Measurements from ENCODE around the gene HCN2. TPM values are rescaled to one million over a fixed set of nuclear protein-coding genes. Genes with fewer than 3 reads are reported as not detected.

HCN2 gene
- total and polyA plus RNA-seq, 9 of the 15 experiments (the other 6 are each of a cell fraction or from before 2014, with no cell fraction given), result 0.29 to 4.2 (median 0.82) TPM; not detected in 2

DNA sequence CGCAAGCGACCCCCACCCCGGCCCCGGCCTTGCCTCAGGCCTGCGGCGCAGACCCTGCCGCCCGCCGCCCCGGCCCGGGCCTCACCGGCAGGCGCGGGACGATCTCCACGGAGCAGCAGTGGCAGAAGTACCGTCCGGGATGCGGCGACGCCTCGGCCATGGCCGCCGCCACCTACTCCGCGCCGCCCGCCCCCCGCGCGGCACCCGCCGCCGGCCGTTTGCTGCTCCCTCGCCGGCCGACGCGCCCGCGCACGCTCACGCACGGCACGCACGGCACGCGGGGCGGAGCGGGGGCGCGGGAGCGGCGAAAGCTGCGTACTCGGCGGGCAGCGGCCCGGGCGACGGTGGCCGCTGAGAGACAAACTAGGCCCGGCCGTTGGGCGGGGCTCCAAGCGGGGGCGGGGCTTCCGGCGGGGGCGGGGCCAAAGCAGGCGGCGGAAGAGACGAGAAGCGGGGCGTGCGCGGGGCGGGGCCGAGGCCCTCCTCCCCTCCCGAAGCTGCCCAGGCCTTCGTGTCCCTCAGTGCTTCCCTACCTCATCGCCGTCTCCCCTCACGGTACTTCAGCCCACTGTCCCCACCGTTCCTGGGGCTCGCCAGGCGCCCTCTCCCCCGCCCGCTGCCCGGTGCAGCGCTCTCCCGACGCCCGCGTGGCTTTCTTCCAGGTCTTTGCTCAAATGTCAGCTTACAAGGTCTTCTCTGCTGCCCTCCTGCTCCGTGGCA is 73.4 kb downstream of the HCN2 start, which contains the start of gene RNF126 (continued):
- TF ChIP-seq, protein P1, sequence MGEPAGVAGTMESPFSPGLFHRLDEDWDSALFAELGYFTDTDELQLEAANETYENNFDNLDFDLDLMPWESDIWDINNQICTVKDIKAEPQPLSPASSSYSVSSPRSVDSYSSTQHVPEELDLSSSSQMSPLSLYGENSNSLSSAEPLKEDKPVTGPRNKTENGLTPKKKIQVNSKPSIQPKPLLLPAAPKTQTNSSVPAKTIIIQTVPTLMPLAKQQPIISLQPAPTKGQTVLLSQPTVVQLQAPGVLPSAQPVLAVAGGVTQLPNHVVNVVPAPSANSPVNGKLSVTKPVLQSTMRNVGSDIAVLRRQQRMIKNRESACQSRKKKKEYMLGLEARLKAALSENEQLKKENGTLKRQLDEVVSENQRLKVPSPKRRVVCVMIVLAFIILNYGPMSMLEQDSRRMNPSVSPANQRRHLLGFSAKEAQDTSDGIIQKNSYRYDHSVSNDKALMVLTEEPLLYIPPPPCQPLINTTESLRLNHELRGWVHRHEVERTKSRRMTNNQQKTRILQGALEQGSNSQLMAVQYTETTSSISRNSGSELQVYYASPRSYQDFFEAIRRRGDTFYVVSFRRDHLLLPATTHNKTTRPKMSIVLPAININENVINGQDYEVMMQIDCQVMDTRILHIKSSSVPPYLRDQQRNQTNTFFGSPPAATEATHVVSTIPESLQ (CRISPR knock-in tag; IDR thresholded peaks at IDR 0.05), result no peak
- TF ChIP-seq EZH2 (IDR thresholded peaks at IDR 0.05; ENCODE audit: borderline replicate concordance, low read depth, low read length) (no peak), SIN3B (IDR thresholded peaks at IDR 0.05; ENCODE audit: low read depth) (peak; percentile 64), ILF3 (IDR thresholded peaks at IDR 0.05; ENCODE audit: borderline replicate concordance) (no peak), CCAR2 (IDR thresholded peaks at IDR 0.05; ENCODE audit: low read depth, low read length) (no peak), WHSC1 (IDR thresholded peaks at IDR 0.05; ENCODE audit: low read length) (no peak), NCOA6 (IDR thresholded peaks at IDR 0.05) (no peak), RFX7 (CRISPR knock-in tag; IDR thresholded peaks at IDR 0.05) (no peak), HNRNPUL1 (IDR thresholded peaks at IDR 0.05; ENCODE audit: low read length) (no peak), SIX5 (IDR thresholded peaks at IDR 0.05; ENCODE audit: borderline replicate concordance in 1 of 2, insufficient read depth in 1 of 2, low read depth in 1 of 2, low read length in 2 of 2) (no peak), CBX3 (IDR thresholded peaks at IDR 0.05; ENCODE audit: borderline replicate concordance in 1 of 2, low read length in 2 of 2) (peak in 1 of 2 experiments; percentile 35; a peak in 1 of 3 replicates)
- TF ChIP-seq, protein P2, sequence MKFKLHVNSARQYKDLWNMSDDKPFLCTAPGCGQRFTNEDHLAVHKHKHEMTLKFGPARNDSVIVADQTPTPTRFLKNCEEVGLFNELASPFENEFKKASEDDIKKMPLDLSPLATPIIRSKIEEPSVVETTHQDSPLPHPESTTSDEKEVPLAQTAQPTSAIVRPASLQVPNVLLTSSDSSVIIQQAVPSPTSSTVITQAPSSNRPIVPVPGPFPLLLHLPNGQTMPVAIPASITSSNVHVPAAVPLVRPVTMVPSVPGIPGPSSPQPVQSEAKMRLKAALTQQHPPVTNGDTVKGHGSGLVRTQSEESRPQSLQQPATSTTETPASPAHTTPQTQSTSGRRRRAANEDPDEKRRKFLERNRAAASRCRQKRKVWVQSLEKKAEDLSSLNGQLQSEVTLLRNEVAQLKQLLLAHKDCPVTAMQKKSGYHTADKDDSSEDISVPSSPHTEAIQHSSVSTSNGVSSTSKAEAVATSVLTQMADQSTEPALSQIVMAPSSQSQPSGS (CRISPR knock-in tag; IDR thresholded peaks at IDR 0.05), result no peak
- TF ChIP-seq, protein P3, sequence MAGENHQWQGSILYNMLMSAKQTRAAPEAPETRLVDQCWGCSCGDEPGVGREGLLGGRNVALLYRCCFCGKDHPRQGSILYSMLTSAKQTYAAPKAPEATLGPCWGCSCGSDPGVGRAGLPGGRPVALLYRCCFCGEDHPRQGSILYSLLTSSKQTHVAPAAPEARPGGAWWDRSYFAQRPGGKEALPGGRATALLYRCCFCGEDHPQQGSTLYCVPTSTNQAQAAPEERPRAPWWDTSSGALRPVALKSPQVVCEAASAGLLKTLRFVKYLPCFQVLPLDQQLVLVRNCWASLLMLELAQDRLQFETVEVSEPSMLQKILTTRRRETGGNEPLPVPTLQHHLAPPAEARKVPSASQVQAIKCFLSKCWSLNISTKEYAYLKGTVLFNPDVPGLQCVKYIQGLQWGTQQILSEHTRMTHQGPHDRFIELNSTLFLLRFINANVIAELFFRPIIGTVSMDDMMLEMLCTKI (IDR thresholded peaks at IDR 0.05; ENCODE audit: partially characterized antibody), result no peak
- TF ChIP-seq, protein P4, sequence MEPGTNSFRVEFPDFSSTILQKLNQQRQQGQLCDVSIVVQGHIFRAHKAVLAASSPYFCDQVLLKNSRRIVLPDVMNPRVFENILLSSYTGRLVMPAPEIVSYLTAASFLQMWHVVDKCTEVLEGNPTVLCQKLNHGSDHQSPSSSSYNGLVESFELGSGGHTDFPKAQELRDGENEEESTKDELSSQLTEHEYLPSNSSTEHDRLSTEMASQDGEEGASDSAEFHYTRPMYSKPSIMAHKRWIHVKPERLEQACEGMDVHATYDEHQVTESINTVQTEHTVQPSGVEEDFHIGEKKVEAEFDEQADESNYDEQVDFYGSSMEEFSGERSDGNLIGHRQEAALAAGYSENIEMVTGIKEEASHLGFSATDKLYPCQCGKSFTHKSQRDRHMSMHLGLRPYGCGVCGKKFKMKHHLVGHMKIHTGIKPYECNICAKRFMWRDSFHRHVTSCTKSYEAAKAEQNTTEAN (CRISPR knock-in tag; IDR thresholded peaks at IDR 0.05), result no peak
- TF ChIP-seq, protein P5, sequence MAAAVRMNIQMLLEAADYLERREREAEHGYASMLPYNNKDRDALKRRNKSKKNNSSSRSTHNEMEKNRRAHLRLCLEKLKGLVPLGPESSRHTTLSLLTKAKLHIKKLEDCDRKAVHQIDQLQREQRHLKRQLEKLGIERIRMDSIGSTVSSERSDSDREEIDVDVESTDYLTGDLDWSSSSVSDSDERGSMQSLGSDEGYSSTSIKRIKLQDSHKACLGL (CRISPR knock-in tag; IDR thresholded peaks at IDR 0.05; ENCODE audit: borderline replicate concordance, poor library complexity, severe bottlenecking), result no peak
- TF ChIP-seq, protein P6, sequence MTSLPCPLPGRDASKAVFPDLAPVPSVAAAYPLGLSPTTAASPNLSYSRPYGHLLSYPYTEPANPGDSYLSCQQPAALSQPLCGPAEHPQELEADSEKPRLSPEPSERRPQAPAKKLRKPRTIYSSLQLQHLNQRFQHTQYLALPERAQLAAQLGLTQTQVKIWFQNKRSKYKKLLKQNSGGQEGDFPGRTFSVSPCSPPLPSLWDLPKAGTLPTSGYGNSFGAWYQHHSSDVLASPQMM (CRISPR knock-in tag; IDR thresholded peaks at IDR 0.05), result no peak
- TF ChIP-seq, protein P7, sequence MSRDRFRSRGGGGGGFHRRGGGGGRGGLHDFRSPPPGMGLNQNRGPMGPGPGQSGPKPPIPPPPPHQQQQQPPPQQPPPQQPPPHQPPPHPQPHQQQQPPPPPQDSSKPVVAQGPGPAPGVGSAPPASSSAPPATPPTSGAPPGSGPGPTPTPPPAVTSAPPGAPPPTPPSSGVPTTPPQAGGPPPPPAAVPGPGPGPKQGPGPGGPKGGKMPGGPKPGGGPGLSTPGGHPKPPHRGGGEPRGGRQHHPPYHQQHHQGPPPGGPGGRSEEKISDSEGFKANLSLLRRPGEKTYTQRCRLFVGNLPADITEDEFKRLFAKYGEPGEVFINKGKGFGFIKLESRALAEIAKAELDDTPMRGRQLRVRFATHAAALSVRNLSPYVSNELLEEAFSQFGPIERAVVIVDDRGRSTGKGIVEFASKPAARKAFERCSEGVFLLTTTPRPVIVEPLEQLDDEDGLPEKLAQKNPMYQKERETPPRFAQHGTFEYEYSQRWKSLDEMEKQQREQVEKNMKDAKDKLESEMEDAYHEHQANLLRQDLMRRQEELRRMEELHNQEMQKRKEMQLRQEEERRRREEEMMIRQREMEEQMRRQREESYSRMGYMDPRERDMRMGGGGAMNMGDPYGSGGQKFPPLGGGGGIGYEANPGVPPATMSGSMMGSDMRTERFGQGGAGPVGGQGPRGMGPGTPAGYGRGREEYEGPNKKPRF (IDR thresholded peaks at IDR 0.05; ENCODE audit: low read depth, low read length), result no peak
